ENCODE results near the gene ADRA2C.

The ADRA2C gene

GRCh38 chr4:3730422-3731190 is 35.6 kb upstream of the ADRA2C start:
- Histone ChIP-seq H3K27ac (ENCODE audit: low read depth, low read length, poor library complexity, severe bottlenecking) (no peak overlapping the region), H3K4me1 (ENCODE audit: insufficient read depth, low read length, severe bottlenecking) (no peaks in the 10 kb centered on the region), H3K4me3 (ENCODE audit: low read depth, low read length, poor library complexity, severe bottlenecking) (no peak overlapping the region), H4K20me1 (ENCODE audit: insufficient read depth, low read length) (no peaks in the 10 kb centered on the region), H3K9ac (ENCODE audit: low read length) (no peak overlapping the region), H3K9me3 (ENCODE audit: low read length) (no peaks in the 10 kb centered on the region), H3K9me2 (ENCODE audit: low read depth, low read length) (no peaks in the 10 kb centered on the region), H3F3A (ENCODE audit: insufficient read depth, low read length) (no peaks in the 10 kb centered on the region), H3K79me2 (ENCODE audit: insufficient read depth, low read length) (no peaks in the 10 kb centered on the region), H3K4me2 (ENCODE audit: low read length) (no peak overlapping the region), H3K36me3 (ENCODE audit: insufficient read depth, low read length) (no peaks in the 10 kb centered on the region), H3K27me3 (ENCODE audit: insufficient read depth, low read length) (no peaks in the 10 kb centered on the region), H2AFZ (ENCODE audit: low read length) (no peak overlapping the region)
- no peak for TF ChIP-seq EZH2 (IDR thresholded peaks at IDR 0.05; ENCODE audit: borderline replicate concordance, low read length)
- TF ChIP-seq, protein P1, sequence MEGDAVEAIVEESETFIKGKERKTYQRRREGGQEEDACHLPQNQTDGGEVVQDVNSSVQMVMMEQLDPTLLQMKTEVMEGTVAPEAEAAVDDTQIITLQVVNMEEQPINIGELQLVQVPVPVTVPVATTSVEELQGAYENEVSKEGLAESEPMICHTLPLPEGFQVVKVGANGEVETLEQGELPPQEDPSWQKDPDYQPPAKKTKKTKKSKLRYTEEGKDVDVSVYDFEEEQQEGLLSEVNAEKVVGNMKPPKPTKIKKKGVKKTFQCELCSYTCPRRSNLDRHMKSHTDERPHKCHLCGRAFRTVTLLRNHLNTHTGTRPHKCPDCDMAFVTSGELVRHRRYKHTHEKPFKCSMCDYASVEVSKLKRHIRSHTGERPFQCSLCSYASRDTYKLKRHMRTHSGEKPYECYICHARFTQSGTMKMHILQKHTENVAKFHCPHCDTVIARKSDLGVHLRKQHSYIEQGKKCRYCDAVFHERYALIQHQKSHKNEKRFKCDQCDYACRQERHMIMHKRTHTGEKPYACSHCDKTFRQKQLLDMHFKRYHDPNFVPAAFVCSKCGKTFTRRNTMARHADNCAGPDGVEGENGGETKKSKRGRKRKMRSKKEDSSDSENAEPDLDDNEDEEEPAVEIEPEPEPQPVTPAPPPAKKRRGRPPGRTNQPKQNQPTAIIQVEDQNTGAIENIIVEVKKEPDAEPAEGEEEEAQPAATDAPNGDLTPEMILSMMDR (IDR thresholded peaks at IDR 0.05; ENCODE audit: low read length) = no peak

DNA sequence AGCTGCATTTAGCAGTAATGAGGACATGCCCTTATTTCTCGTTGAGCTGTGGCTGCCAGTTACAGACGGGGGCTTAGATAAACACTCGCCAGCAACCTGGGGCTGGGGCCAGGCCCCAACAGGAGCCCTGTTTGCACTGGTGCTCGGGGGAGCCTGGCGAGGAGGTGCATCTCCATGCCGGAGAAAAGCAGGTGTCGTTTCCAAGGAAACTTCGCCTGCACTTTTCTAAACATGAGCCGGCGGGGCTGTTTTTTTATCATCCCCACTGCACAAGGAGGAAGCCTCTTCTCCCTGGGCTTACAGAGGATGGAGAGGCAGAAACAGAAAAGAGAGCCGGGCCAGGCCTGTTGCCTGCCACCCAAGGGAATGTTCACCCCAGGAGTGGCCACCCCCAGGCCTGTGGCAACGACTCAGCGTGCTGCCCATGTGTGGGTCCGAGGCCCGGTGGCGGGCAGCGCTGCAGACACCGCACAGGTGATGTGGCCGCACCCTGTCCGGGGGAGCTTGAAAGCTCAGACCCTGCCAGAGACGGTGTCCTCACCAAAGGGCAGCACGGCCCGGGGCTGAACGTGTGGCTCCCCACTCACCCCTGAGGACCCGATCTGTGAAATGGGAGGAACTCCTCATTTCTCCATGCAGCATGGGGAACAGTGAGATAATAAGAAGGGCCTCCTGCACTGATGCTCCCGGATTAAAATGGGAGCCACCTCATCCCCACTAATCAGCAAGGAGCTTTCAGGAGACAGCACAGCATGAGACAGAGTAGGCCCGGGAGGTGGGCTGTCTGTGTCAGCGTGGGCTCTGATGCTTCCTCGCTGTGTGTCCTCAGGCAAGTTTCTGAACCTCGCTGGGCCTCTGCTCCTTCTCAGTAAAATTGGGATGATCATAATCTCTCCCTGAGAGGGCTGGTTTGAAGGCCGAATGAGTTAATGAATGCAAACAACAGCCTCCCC is 33.8 kb upstream of the ADRA2C start:
- Histone ChIP-seq H3K79me2 (ENCODE audit: insufficient read depth, low read length) (no peaks in the 10 kb centered on the region), H3K4me1 (ENCODE audit: insufficient read depth, low read length, severe bottlenecking) (no peaks in the 10 kb centered on the region), H3K27ac (ENCODE audit: low read depth, low read length, poor library complexity, severe bottlenecking) (no peak overlapping the region), H3K27me3 (ENCODE audit: insufficient read depth, low read length) (no peaks in the 10 kb centered on the region), H3K4me2 (ENCODE audit: low read length) (no peak overlapping the region), H3F3A (ENCODE audit: insufficient read depth, low read length) (no peaks in the 10 kb centered on the region), H3K4me3 (ENCODE audit: low read depth, low read length, poor library complexity, severe bottlenecking) (no peak overlapping the region), H2AFZ (ENCODE audit: low read length) (no peak overlapping the region), H3K36me3 (ENCODE audit: insufficient read depth, low read length) (no peaks in the 10 kb centered on the region), H3K9ac (ENCODE audit: low read length) (no peak overlapping the region), H4K20me1 (ENCODE audit: insufficient read depth, low read length) (no peaks in the 10 kb centered on the region), H3K9me3 (ENCODE audit: low read length) (no peaks in the 10 kb centered on the region), H3K9me2 (ENCODE audit: low read depth, low read length) (no peaks in the 10 kb centered on the region)
- TF ChIP-seq, protein P1 (IDR thresholded peaks at IDR 0.05; ENCODE audit: low read length) = no peak
- no peak for TF ChIP-seq EZH2 (IDR thresholded peaks at IDR 0.05; ENCODE audit: borderline replicate concordance, low read length)

- no peaks in the 10 kb centered on the region for H3K79me2 ChIP-seq (ENCODE audit: insufficient read depth, low read length)
- no peaks in the 10 kb centered on the region for H4K20me1 ChIP-seq (ENCODE audit: insufficient read depth, low read length)
- no peak overlapping the region for H3K4me3 ChIP-seq (ENCODE audit: low read depth, low read length, poor library complexity, severe bottlenecking)
- no peaks in the 10 kb centered on the region for H3F3A ChIP-seq (ENCODE audit: insufficient read depth, low read length)
- no peaks in the 10 kb centered on the region for H3K36me3 ChIP-seq (ENCODE audit: insufficient read depth, low read length)
- H3K9ac ChIP-seq (ENCODE audit: low read length) = no peak overlapping the region
- H3K9me3 ChIP-seq (ENCODE audit: low read length) = no peaks in the 10 kb centered on the region
- no peaks in the 10 kb centered on the region for H3K4me1 ChIP-seq (ENCODE audit: insufficient read depth, low read length, severe bottlenecking)
- no peak overlapping the region for H3K4me2 ChIP-seq (ENCODE audit: low read length)
- no peak overlapping the region for H2AFZ ChIP-seq (ENCODE audit: low read length)
- no peaks in the 10 kb centered on the region for H3K9me2 ChIP-seq (ENCODE audit: low read depth, low read length)
- TF ChIP-seq EZH2 (IDR thresholded peaks at IDR 0.05; ENCODE audit: borderline replicate concordance, low read length) = no peak
- TF ChIP-seq, protein P1 (IDR thresholded peaks at IDR 0.05; ENCODE audit: low read length) = no peak
- H3K27ac ChIP-seq (ENCODE audit: low read depth, low read length, poor library complexity, severe bottlenecking) = no peak overlapping the region
- H3K27me3 ChIP-seq (ENCODE audit: insufficient read depth, low read length) = no peaks in the 10 kb centered on the region
Measured at GRCh38 chr4:3733195-3733594, 33.0 kb upstream of the ADRA2C start.

Measured in OCI-LY1 (cell line).